Testis (tissue), 2 donors: ENCODE measurements around the gene FAM53A.

Experiments used
- CTCF ChIP-seq, 3 experiments: fragments of 450-650 bp in 2 of 3; fragments of 200-600 bp in 1 of 3; sonication (generic) in 1 of 3; IDR thresholded peaks; one replicate each; pipeline ENCODE4 v1.5.1; 2016 to 2019; ENCODE audit warnings: antibody characterized with exemption in 3 of 3, mild to moderate bottlenecking in 2 of 3, moderate library complexity in 1 of 3
- POLR2A ChIP-seq: fragments of 450-650 bp; IDR thresholded peaks from one replicate; pipeline ENCODE4 v1.6.1; 2017; ENCODE audit warnings: antibody characterized with exemption, mild to moderate bottlenecking, moderate library complexity

DNA sequence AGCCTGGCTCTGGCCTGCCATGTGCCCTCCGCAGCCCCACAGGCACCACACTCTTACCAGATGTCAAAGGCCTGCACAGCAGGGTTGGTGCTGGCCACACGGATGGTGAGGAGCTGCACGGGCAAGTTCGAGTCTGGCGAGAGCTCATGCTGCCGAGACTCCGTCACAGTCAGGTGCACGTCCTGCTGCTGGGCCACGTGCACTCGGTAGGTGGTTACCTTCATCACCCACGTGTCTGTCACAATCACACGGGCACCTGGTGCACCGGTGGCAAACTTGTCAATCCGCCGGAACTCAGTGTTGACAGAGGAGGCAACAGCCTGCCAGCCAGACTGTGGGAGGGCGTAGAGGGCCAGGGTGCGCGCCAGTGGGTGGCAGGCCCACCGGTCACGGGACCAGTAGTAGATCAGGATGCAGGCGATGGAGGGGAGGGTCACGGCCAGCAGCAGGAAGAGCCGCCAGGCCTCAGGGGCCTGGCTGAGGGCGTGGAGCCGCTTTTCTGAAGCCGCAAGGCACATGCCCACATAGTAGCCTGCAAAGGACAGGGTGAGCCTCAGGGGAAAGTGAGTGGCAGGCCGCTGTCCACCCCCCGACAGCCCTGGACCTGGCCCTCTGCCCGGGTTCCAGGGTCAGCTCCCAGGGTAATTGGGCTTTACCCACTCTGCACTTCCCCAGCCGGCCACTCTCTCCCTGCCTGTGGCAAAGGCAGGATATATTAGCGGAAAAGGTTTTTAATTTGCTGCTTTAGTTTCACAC is 34.2 kb upstream of the FAM53A start:
- TF ChIP-seq CTCF (IDR thresholded peaks at IDR 0.05), result no peak
- no peak for TF ChIP-seq POLR2A
